SK-N-SH (cell line): Measurements from ENCODE around the gene SETBP1. TPM values are rescaled to one million over a fixed set of nuclear protein-coding genes. Genes with fewer than 3 reads are reported as not detected.

Experiments
- CTCF ChIA-PET: fragments of 300-600, 350-600 bp; formaldehyde crosslinking; extraction: SDS; loops from one replicate; lab custom pipeline; 2021; lab: Yijun Ruan, JAX
- POLR2A ChIA-PET: fragments of 350-600 bp; sonication (Branson Sonifier 250); formaldehyde crosslinking; extraction: SDS; loops from one replicate; lab custom pipeline; 2020; ENCODE audit warnings: antibody characterized with exemption, inconsistent platforms; lab: Yijun Ruan, JAX
- DNase-seq: peaks from one replicate; pipeline ENCODE4 v3.0.0; 2012
- H2AFZ ChIP-seq: fragments of 200-600 bp; sonication (generic); 2 replicates; pipeline ENCODE4 v1.8.1; 2016; ENCODE audit warnings: antibody characterized with exemption, mild to moderate bottlenecking, low read depth
- H3F3A ChIP-seq: fragments of 200-600 bp; sonication (generic); replicated peaks from 2 replicates; pipeline ENCODE3; 2016; ENCODE audit warnings: antibody characterized with exemption, mild to moderate bottlenecking; ENCODE audit not compliant: insufficient read depth
- H3K27ac ChIP-seq, 2 experiments: fragments of 200-500 bp in 1 of 2; fragments of 200-600 bp in 1 of 2; sonication (Bioruptor generic) in 1 of 2; sonication (generic), shearing (Covaris generic) in 1 of 2; 2 replicates each; pipeline versions ENCODE4 v1.5.1 to v1.6.1; 2014 to 2016; ENCODE audit warnings: low read depth in 2 of 2, inconsistent platforms in 1 of 2, low read length in 1 of 2, mild to moderate bottlenecking in 1 of 2, mixed read lengths in 1 of 2
- H3K27me3 ChIP-seq: fragments of 200-600 bp; sonication (generic), shearing (Covaris generic); 2 replicates; pipeline ENCODE4 v1.6.1; 2016; ENCODE audit warnings: mixed run types; ENCODE audit not compliant: insufficient read depth
- H3K36me3 ChIP-seq, 2 experiments: fragments of 200-500 bp in 1 of 2; fragments of 200-600 bp in 1 of 2; sonication (Bioruptor generic) in 1 of 2; sonication (generic) in 1 of 2; replicated peaks in 1 of 2; 2 replicates each; pipeline versions ENCODE3 to v1.5.1; 2014 to 2016; ENCODE audit warnings: low read length in 1 of 2, mild to moderate bottlenecking in 1 of 2; ENCODE audit not compliant: insufficient read depth in 2 of 2, control insufficient read depth in 1 of 2
- H3K4me1 ChIP-seq, 2 experiments: fragments of 200-500 bp in 1 of 2; fragments of 200-600 bp in 1 of 2; sonication (Bioruptor generic) in 1 of 2; sonication (generic), shearing (Covaris generic) in 1 of 2; 2 replicates each; pipeline versions ENCODE4 v1.5.1 to v1.6.1; 2014 to 2016; ENCODE audit warnings: low read depth in 1 of 2, low read length in 1 of 2, mixed run types in 1 of 2; ENCODE audit not compliant: insufficient read depth in 2 of 2, control insufficient read depth in 1 of 2
- H3K4me2 ChIP-seq: fragments of 200-600 bp; sonication (generic), shearing (Covaris generic); 2 replicates; pipeline ENCODE4 v1.6.1; 2017; ENCODE audit warnings: mixed run types
- H3K4me3 ChIP-seq, 2 experiments: fragments of 200-500 bp in 1 of 2; fragments of 200-600 bp in 1 of 2; sonication (Bioruptor generic) in 1 of 2; sonication (generic), shearing (Covaris generic) in 1 of 2; 2 replicates each; pipeline versions ENCODE4 v1.5.1 to v1.8.1; 2014 to 2016; ENCODE audit warnings: low read depth in 2 of 2, inconsistent platforms in 1 of 2, low read length in 1 of 2, mild to moderate bottlenecking in 1 of 2, mixed read lengths in 1 of 2, moderate library complexity in 1 of 2
- H3K79me2 ChIP-seq: fragments of 200-600 bp; sonication (generic); 2 replicates; pipeline ENCODE4 v1.8.1; 2017; ENCODE audit warnings: mild to moderate bottlenecking; ENCODE audit not compliant: insufficient read depth
- H3K9ac ChIP-seq: fragments of 200-600 bp; sonication (generic); 2 replicates; pipeline ENCODE4 v1.6.1; 2017; ENCODE audit warnings: mixed run types
- H3K9me2 ChIP-seq: fragments of 200-600 bp; sonication (generic); 2 replicates; pipeline ENCODE4 v1.6.1; 2017; ENCODE audit warnings: mixed run types
- H3K9me3 ChIP-seq: fragments of 200-600 bp; sonication (generic); 2 replicates; pipeline ENCODE4 v1.6.1; 2017; ENCODE audit warnings: mixed run types, mild to moderate bottlenecking, moderate library complexity
- H4K20me1 ChIP-seq: fragments of 200-600 bp; sonication (generic); 2 replicates; pipeline ENCODE4 v1.6.1; 2017; ENCODE audit warnings: mild to moderate bottlenecking, mixed run types; ENCODE audit not compliant: insufficient read depth
- CHD2 ChIP-seq: fragments of 150-350 bp; IDR thresholded peaks from 2 replicates; pipeline ENCODE4 v1.6.1; 2018; ENCODE audit warnings: low read length; ENCODE audit not compliant: partially characterized antibody
- ELF1 ChIP-seq: IDR thresholded peaks from 2 replicates; pipeline ENCODE4 v1.4.0; 2012
- EZH2phosphoT487 ChIP-seq: fragments of 200-600 bp; sonication (generic); IDR thresholded peaks from 2 replicates; pipeline ENCODE4 v1.6.1; 2017; ENCODE audit warnings: low read depth, mixed run types, mild to moderate bottlenecking, antibody characterized with exemption, moderate library complexity, borderline replicate concordance
- FOSL2 ChIP-seq: IDR thresholded peaks from 2 replicates; pipeline ENCODE4 v1.4.0; 2012; ENCODE audit warnings: low read depth, mild to moderate bottlenecking, moderate library complexity, borderline replicate concordance
- FOXJ3 ChIP-seq: sonication (generic); formaldehyde crosslinking; IDR thresholded peaks from 2 replicates; pipeline ENCODE4 v1.5.1; 2020; ENCODE audit warnings: mild to moderate bottlenecking, missing genetic modification reagents
- GABPA ChIP-seq: IDR thresholded peaks from 2 replicates; pipeline ENCODE4 v1.4.0; 2012; ENCODE audit warnings: low read depth, mild to moderate bottlenecking
- IRF3 ChIP-seq: fragments of 150-350 bp; IDR thresholded peaks from 2 replicates; pipeline ENCODE4 v1.6.1; 2016; ENCODE audit warnings: mild to moderate bottlenecking, low read depth, low read length
- MEF2A ChIP-seq: IDR thresholded peaks from 2 replicates; pipeline ENCODE4 v1.4.0; 2012; ENCODE audit warnings: low read depth, borderline replicate concordance
- NFIC ChIP-seq: IDR thresholded peaks from 2 replicates; pipeline ENCODE4 v1.4.0; 2012; ENCODE audit warnings: borderline replicate concordance
- RCOR1 ChIP-seq: fragments of 150-350 bp; IDR thresholded peaks from 2 replicates; pipeline ENCODE4 v1.6.1; 2017; ENCODE audit warnings: antibody characterized with exemption, low read length
- RXRA ChIP-seq: IDR thresholded peaks from 2 replicates; pipeline ENCODE4 v1.4.0; 2012; ENCODE audit warnings: low read depth, mild to moderate bottlenecking, borderline replicate concordance
- TAF1 ChIP-seq: IDR thresholded peaks from 2 replicates; pipeline ENCODE4 v1.6.1; 2012; ENCODE audit warnings: low read depth, mild to moderate bottlenecking, low read length, moderate library complexity, borderline replicate concordance
- TCF12 ChIP-seq: IDR thresholded peaks from 2 replicates; pipeline ENCODE4 v1.4.0; 2012
- TEAD4 ChIP-seq: IDR thresholded peaks from 2 replicates; pipeline ENCODE4 v1.4.0; 2012; ENCODE audit warnings: mild to moderate bottlenecking, borderline replicate concordance; ENCODE audit not compliant: insufficient read depth
- YY1 ChIP-seq: IDR thresholded peaks from 2 replicates; pipeline ENCODE4 v1.4.0; 2012; ENCODE audit warnings: low read depth, mild to moderate bottlenecking
- WGBS: methylation state at CpG from one replicate; pipeline ENCODE4 v1.1.6; 2017; ENCODE audit warnings: low lambda C conversion rate; 5-methylcytosine and 5-hydroxymethylcytosine counted together
- polyA plus RNA-seq, 3 experiments: library from polyadenylated mRNA; depleted of rRNA; stranded (reverse); fragments of >200 nt; gene quantifications; 2 replicates each; pipeline ENCODE4 v1.2.3, GENCODE V29; 2012
- TF ChIP-seq, protein P1 (sequence below): fragments of 200-600 bp; sonication (generic); IDR thresholded peaks from 2 replicates; pipeline ENCODE4 v1.6.1; 2017; ENCODE audit warnings: antibody characterized with exemption, mild to moderate bottlenecking, moderate library complexity
- TF ChIP-seq, protein P2 (sequence below): IDR thresholded peaks from 2 replicates; pipeline ENCODE4 v1.4.0; 2012; ENCODE audit warnings: low read depth, borderline replicate concordance
- TF ChIP-seq, protein P3 (sequence below): IDR thresholded peaks from 2 replicates; pipeline ENCODE4 v1.4.0; 2012; ENCODE audit warnings: low read depth
- TF ChIP-seq, protein P4 (sequence below): IDR thresholded peaks from 2 replicates; pipeline ENCODE4 v1.6.1; 2012; ENCODE audit warnings: mild to moderate bottlenecking, low read depth, low read length, moderate library complexity

Gene SETBP1
- polyA plus RNA-seq, 1 of the 3 experiments (the other 2 are of a cell fraction) = 3.0 TPM

GRCh38 chr18:44708451-44709083 is 27.9 kb downstream of the SETBP1 start (continued):
- TF ChIP-seq IRF3 = no peak
- TF ChIP-seq MEF2A = no peak

DNA sequence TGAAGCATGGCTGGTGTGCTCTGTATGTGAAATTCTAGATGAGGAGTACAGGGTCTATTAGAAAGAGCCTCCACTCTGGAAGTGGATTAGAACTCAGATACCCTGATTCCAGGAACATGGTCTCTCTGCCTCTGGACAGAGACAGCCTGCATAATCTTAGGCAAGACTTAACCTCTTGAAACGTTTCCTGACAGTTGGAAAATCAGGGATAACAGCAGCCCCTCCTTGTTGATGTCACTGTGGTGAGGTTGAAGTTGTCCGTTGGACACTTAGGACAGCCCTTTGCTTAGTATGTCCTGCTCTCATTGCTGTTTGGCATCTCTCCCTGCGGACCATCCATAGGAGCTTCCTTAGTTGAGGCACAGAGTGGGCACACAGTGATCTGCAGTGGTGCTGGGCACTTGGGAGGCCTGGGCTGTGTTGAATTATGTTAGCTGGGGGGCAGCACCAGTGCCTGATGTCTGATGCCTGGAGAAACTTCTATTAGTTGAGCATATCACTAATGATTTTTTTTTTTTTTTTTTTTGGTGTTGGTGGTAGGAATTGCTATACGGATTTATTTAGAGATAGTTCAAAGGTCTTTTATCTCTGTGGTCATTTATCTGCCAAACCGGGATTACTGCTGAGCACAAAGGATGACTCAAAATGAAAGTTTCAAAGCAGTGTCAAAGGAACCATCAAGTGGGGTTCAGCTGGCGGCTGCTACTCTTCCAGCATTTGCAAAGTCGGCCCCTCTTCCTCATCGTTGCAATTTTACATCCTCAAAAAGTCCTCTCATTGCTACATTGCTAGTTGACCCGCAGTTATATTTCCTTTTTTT is 28.8 kb downstream of the SETBP1 start:
- CTCF ChIA-PET = no interaction called here
- Histone ChIP-seq H3K79me2 (no peaks in the 10 kb centered on the region; the same call in 1 of the 2 replicates), H3K27ac (no peak overlapping the region), H3K4me2 (no peak overlapping the region), H3K27me3 (no peaks in the 10 kb centered on the region), H2AFZ (no peak overlapping the region), H3F3A (no peaks in the 10 kb centered on the region), H4K20me1 (no peaks in the 10 kb centered on the region), H3K9me3 (no peaks in the 10 kb centered on the region), H3K4me3 (no peak overlapping the region), H3K9ac (no peak overlapping the region), H3K9me2 (no peaks in the 10 kb centered on the region), H3K36me3 (peaks cover 0 to 15% of the 10 kb centered on the region in 2 experiments), H3K4me1 (no peaks in the 10 kb centered on the region)
- POLR2A ChIA-PET = no interaction called here
- TF ChIP-seq RXRA (no peak), ELF1 (no peak), FOXJ3 (CRISPR knock-in tag) (no peak), FOSL2 (no peak), CHD2 (no peak), EZH2phosphoT487 (no peak), TEAD4 (no peak), TCF12 (no peak), IRF3 (no peak), YY1 (no peak), RCOR1 (no peak), GABPA (no peak), NFIC (no peak), TAF1 (no peak)
- TF ChIP-seq, protein P1, sequence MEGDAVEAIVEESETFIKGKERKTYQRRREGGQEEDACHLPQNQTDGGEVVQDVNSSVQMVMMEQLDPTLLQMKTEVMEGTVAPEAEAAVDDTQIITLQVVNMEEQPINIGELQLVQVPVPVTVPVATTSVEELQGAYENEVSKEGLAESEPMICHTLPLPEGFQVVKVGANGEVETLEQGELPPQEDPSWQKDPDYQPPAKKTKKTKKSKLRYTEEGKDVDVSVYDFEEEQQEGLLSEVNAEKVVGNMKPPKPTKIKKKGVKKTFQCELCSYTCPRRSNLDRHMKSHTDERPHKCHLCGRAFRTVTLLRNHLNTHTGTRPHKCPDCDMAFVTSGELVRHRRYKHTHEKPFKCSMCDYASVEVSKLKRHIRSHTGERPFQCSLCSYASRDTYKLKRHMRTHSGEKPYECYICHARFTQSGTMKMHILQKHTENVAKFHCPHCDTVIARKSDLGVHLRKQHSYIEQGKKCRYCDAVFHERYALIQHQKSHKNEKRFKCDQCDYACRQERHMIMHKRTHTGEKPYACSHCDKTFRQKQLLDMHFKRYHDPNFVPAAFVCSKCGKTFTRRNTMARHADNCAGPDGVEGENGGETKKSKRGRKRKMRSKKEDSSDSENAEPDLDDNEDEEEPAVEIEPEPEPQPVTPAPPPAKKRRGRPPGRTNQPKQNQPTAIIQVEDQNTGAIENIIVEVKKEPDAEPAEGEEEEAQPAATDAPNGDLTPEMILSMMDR = no peak
- TF ChIP-seq, protein P2, sequence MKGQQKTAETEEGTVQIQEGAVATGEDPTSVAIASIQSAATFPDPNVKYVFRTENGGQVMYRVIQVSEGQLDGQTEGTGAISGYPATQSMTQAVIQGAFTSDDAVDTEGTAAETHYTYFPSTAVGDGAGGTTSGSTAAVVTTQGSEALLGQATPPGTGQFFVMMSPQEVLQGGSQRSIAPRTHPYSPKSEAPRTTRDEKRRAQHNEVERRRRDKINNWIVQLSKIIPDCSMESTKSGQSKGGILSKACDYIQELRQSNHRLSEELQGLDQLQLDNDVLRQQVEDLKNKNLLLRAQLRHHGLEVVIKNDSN = no peak
- TF ChIP-seq, protein P3, sequence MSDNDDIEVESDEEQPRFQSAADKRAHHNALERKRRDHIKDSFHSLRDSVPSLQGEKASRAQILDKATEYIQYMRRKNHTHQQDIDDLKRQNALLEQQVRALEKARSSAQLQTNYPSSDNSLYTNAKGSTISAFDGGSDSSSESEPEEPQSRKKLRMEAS = no peak
- TF ChIP-seq, protein P4, sequence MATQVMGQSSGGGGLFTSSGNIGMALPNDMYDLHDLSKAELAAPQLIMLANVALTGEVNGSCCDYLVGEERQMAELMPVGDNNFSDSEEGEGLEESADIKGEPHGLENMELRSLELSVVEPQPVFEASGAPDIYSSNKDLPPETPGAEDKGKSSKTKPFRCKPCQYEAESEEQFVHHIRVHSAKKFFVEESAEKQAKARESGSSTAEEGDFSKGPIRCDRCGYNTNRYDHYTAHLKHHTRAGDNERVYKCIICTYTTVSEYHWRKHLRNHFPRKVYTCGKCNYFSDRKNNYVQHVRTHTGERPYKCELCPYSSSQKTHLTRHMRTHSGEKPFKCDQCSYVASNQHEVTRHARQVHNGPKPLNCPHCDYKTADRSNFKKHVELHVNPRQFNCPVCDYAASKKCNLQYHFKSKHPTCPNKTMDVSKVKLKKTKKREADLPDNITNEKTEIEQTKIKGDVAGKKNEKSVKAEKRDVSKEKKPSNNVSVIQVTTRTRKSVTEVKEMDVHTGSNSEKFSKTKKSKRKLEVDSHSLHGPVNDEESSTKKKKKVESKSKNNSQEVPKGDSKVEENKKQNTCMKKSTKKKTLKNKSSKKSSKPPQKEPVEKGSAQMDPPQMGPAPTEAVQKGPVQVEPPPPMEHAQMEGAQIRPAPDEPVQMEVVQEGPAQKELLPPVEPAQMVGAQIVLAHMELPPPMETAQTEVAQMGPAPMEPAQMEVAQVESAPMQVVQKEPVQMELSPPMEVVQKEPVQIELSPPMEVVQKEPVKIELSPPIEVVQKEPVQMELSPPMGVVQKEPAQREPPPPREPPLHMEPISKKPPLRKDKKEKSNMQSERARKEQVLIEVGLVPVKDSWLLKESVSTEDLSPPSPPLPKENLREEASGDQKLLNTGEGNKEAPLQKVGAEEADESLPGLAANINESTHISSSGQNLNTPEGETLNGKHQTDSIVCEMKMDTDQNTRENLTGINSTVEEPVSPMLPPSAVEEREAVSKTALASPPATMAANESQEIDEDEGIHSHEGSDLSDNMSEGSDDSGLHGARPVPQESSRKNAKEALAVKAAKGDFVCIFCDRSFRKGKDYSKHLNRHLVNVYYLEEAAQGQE = no peak
- WGBS = 88% methylated on average over 8 of the region's 9 CpGs
- DNase-seq = no peak
